DOHH2 (cell line): Measurements from ENCODE around the gene NAE1.

ENCODE experiments used
- CTCF ChIP-seq: fragments of 200-600 bp; sonication (generic); IDR thresholded peaks from one replicate; pipeline ENCODE4 v1.5.1; 2014; ENCODE audit warnings: antibody characterized with exemption, mild to moderate bottlenecking, low read depth, low read length; ENCODE audit not compliant: poor library complexity, severe bottlenecking
- EZH2phosphoT487 ChIP-seq: fragments of 200-600 bp; sonication (generic); IDR thresholded peaks from 2 replicates; pipeline ENCODE4 v1.6.1; 2017; ENCODE audit warnings: borderline replicate concordance, mild to moderate bottlenecking, antibody characterized with exemption, low read length, moderate library complexity, mixed read lengths

GRCh38 chr16:66856184-66856730 is 25.5 kb upstream of the NAE1 start:
- no peak for TF ChIP-seq CTCF
- TF ChIP-seq EZH2phosphoT487: no peak
